NCI-H1092 (cell line): ENCODE data around the gene CACNA1G.

Source experiments
- DNase-seq: peaks from one replicate; lab custom pipeline; 2025; lab: John Stamatoyannopoulos, UW

The CACNA1G gene

DNA sequence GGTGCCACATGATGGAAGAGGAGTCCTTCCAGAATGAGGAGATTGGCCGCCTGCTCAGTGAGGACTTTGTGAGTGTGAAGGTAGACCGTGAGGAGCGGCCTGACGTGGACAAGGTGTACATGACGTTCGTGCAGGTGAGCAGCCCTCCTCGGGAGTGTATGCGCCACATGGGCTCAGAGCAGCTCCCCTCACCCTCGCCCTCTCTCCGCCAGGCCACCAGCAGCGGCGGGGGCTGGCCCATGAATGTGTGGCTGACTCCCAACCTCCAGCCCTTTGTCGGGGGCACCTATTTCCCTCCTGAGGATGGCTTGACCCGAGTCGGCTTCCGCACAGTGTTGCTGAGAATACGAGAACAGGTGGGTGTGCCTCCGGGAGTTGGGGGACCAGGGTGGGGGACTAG, 11.7 kb upstream of the CACNA1G start:
- no peak for DNase-seq

DNA sequence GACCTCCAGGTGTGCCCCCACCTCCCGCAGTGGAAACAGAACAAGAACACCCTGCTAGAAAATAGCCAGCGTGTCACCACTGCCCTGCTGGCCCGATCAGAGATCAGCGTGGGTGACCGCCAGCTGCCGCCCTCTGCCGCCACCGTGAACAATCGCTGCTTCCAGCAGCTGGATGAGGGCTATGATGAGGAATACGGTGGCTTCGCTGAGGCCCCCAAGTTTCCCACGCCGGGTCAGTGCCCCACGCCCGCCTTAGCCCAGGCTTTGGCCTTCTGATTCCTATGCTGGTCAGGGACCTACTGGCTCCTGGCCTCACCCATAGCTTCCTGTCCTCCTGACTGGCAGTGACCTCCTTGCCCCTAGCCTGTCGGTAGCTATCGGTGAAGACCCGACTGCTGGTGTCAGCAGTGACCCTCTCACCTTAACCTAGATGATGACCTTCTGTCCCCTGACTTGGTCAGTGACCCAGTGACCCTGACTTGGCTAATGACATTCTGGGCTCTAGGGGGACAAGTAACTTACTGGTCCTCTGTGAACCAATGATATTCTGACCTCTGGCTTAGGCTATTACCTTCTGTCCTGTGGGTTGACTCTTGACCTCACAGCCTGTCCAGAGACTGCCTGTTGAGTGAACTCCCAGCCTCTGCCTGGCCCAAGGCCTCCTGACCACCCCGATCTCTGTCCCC, 11.1 kb upstream of the CACNA1G start:
- no peak for DNase-seq

DNA sequence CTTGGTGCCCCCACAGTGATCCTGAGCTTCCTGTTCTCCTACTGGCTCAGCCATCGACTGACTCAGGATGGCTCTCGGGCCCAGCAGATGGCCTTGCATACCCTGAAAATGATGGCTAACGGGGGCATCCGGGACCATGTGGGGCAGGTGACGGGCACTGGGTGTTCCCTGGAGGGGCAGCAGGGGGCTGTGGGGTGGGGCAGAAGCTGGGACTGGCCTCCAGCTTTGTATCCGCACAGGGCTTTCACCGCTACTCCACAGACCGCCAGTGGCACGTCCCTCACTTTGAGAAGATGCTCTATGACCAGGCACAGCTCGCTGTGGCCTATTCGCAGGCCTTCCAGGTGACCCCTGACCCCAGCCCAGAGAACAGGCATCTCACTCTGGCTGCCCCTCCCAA, 10.5 kb upstream of the CACNA1G start:
- DNase-seq, result no peak

DNA sequence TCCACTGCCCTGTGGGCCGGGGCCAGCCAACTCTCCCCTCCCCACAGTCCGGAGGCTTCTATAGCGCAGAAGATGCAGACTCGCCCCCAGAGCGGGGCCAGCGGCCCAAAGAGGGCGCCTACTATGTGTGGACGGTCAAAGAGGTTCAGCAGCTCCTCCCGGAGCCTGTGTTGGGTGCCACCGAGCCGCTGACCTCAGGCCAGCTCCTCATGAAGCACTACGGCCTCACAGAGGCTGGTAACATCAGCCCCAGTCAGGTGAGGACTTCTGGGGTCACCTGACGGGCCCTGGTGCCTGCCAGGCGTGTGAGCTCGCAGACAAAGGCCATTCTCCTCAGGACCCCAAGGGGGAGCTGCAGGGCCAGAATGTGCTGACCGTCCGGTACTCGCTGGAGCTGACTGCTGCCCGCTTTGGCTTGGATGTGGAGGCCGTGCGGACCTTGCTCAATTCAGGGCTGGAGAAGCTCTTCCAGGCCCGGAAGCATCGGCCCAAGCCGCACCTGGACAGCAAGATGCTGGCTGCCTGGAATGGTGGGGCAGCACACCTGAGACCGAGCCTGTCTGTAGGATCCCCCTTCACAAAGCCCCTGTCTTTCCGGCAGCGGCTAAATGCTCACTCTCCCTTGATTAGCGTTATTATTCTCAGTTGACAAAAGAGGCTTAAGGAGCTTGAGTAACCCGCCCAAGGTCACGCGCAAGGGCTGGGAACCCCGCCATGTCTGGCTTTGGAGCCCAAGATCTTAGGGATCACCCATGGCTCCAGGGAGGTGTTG, 9.7 kb upstream of the CACNA1G start:
- DNase-seq, result peak; percentile 62

DNA sequence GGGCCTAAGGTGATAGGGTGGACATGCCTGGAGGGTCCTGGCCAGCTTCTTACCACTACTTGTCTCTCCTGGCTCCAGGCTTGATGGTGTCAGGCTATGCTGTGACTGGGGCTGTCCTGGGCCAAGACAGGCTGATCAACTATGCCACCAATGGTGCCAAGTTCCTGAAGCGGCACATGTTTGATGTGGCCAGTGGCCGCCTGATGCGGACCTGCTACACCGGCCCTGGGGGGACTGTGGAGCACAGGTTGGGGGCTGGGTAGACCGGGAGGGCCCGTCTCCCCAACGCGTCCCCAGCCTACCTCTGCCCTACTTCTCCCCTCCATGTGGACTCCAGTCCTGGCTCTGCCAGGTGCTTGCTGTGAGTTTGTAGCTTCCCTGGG, 9.1 kb upstream of the CACNA1G start:
- no peak for DNase-seq

DNA sequence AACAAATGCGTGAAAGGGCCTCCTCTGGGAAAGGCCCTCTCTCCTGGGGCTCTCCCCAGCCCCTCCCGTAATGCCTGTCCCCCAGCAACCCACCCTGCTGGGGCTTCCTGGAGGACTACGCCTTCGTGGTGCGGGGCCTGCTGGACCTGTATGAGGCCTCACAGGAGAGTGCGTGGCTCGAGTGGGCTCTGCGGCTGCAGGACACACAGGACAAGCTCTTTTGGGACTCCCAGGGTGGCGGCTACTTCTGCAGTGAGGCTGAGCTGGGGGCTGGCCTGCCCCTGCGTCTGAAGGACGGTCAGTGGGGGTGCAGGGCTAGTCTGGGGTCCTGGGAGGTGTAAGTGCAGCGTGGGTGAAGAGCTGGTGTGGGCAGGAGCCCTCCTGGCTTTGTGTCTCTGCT, 8.6 kb upstream of the CACNA1G start:
- no peak for DNase-seq

DNA sequence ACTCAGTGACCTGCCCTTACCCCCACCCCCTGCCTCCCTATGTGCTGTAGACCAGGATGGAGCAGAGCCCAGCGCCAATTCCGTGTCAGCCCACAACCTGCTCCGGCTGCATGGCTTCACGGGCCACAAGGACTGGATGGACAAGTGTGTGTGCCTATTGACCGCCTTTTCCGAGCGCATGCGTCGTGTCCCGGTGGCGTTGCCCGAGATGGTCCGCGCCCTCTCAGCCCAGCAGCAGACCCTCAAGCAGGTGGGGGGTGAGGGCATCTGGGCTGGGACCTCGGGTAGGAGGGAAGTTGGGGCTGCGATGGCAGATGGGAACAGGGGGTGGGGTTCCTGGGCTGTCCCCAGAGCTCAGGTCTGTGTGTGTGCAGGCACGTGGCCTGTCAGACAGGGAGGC, 6.3 kb upstream of the CACNA1G start:
- no peak for DNase-seq

DNA sequence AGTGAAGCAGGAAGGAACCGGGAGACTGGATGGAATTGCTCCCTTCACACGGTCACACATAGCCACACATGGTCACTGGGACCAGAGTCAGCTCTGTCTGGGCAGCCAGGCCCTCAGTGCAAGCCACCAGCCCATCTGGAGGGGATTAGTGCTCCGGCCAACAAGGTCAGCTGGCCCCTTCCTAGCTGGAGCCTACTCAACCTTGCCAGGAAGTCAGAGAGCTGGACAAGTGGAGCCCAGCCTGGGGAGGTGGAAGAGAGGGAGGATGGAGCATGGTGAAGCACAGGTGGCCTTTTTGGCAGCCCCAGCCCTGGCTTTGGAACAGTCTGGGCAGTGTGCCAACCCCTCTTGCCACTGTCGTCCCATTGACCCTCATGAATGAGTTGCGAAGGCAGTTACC, 3.7 kb upstream of the CACNA1G start:
- peak; percentile 83 for DNase-seq

DNA sequence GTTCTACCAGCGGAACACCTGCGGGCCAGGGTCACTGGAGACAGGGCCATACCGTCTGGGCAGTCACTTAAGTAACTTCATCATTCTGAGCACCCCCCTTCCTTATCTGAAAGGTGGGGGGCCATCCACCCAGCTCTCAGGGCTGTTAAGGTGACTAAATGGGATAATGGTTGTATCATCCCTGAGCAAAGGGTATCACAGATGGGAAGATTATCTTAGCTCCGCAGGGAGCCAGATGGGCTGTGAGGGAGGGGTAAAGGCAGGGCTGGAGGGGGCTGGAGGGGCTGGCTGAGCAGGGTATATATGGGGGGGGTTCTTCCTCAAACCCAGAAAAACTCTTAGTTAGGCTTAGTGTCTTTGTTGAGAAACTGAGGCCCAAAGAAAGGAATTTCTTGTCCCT, 2.9 kb upstream of the CACNA1G start:
- no peak for DNase-seq

DNA sequence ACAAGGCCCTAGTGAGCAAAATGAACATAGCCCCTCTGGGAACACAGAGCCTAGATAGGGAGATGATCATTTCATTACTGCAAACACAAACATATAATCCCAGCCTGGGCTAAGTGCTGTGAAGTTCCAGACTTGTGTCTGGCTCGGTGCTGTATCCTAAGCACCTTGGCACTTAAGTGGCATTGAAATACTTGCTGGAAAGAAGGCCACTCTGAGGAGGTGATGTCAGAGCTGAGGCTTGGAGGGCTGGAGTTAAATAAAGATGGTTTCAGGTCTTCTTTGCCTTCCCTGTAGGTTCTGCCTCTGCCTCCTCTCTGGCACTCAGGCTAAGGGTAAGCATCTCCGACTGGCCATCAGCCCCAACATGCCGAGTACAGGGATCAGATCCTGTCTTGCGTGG, 2.4 kb upstream of the CACNA1G start:
- no peak for DNase-seq

DNA sequence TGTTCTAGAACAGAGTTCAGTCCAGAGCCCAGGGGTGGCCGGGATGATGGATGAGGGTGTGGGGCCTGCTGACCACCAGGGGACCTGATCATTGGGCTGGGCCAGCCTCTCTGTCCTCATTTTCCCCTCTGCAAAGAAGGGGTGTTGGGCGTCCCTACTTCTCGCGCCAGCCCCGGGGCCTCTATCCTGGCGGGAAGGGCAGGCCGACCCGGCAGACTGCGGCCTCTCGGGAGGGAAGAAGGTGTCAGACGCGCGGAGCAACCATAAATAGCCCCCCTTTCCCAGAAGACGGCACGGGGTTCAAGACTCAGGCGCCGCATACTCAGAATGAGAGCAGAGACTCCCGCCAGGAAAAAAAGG, 2.0 kb upstream of the CACNA1G start:
- no peak for DNase-seq

DNA sequence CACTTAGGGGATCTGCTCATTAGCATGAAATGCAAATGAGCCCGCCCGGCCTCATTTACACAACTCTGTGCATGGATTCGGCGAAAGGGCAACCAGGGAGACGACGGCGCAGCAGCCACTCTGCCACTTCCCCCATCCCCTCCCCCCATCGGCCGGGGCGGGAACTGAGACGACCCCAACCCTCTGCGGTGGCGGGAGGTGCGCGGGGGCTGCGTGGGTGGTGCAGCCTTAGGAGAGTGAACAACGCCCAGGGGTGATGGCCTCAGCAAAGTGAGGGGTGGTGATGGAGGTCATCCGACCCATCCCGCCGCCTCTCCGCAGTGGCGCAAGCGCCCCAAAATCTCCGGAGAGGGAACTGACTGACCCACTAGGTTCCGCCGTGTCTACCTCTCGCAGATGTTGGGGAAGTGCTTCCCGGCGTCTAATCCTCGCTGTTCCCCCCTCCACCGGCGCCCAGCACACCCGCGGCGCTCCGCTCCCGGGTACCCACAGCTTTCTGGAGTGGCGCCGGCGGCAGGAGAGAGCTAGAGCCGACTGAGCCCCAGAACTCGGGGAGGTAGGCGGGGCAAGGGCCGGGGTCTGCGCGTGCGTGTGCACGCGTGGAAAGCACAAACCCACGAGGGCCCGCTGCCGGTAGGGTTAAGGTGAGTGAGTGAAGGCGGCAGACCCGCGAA, 1.4 kb upstream of the CACNA1G start:
- DNase-seq, result no peak

DNA sequence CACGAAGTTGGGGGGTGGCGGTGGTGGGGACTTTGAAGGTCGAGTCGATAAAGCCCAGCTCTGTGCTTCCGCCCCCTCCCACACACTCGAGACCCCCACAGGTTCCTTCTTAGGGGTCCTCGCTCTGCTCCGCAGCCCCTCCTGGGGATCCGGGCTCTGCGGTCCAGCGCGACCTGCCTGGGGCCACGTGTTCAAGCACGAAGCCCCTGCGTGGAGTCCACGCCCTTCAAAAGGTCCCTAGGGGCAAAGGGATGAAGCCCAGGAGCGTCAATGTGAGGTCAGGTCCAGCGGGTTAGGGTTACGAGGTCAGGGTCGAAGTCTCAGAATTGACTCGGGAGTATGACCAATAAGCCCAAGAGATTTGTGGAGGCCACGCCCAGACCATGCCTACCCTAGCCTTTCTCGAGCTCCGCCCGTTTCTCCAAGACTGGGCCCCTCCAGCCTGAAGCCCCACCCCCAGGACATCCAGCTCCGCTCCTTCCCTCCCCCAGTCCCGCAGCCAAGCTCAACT, 786 bp upstream of the CACNA1G start:
- no peak for DNase-seq

DNA sequence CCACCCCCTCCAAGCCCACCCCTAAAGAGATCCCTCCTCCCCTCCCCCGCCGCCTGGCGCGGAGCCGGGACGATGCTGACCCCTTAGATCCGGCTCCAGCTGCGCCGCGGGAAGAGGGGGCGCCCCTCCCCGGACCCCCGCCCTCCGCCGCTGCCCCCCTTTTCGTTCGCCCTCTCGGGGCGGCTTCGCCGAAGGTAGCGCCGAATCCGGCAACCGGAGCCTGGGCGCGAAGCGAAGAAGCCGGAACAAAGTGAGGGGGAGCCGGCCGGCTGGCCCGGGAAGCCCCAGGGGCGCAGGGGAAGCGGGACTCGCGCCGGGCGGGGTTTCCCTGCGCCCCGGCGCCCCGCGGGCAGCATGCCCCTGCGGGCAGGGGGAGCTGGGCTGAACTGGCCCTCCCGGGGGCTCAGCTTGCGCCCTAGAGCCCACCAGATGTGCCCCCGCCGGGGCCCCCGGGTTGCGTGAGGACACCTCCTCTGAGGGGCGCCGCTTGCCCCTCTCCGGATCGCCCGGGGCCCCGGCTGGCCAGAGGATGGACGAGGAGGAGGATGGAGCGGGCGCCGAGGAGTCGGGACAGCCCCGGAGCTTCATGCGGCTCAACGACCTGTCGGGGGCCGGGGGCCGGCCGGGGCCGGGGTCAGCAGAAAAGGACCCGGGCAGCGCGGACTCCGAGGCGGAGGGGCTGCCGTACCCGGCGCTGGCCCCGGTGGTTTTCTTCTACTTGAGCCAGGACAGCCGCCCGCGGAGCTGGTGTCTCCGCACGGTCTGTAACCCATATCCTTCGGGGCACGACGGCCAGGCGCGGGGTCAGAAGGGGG, 623 bp downstream of the CACNA1G start:
- no peak for DNase-seq

DNA sequence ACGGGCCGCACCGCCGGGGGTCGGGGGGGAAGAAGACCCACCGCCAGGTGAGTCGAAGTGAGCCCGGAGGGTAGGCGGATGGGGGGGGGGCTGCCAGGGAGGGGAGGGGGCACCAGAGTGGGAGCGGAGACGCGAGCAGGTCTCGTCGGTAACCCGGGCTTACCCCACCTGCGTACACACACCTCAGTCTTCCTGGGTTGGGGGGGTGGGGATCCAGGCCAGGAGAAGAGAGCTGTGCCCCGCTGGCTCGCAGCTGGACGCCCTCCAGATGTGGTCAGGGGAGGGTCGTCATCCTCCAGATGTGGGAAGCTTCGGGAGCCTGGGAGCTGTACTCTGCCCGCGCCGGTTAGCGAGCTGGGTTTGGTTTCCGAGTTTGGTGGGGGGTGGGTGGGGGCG, 1.2 kb downstream of the CACNA1G start:
- no peak for DNase-seq

DNA sequence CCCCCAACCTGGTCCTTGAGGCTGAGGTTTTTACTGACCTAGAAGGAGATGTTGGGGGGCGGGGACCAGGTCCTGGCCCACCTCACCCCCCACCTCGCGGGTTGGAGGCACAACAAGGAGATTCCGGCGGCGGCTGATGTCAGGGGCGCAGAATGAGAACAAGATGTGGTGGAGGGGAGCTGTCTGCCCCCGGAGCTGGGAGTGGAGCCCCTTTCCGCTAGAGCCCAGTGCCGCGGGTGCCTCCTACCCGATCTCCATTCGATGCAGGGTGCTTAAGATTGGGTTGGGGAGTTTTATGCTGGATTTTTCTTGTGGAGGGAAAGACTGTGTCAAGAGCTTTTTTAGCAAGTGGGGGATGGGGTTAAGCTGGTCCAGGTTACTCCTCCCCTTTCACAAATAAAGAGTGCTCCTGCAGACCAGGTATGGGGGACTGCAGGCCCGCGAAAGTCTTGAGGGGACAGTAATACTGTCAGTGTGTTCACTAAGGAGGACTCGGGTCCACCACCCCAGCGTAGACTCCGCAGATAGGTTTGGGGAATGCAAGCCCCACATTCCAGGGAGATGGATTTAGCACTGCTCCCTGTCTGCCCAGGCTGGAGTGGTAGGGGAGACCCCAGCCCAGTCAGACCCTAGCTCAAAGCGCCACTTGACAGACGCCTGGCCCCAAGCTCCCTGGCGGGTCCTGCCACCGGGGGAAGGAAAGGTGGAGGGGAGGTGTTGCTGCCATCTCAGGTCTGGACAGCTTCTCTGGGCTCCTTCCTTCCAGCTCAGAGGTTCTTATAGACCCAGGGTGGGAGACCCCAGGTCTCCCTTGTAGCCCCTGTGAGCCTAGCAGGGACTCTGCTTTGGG, 2.0 kb downstream of the CACNA1G start:
- no peak for DNase-seq

DNA sequence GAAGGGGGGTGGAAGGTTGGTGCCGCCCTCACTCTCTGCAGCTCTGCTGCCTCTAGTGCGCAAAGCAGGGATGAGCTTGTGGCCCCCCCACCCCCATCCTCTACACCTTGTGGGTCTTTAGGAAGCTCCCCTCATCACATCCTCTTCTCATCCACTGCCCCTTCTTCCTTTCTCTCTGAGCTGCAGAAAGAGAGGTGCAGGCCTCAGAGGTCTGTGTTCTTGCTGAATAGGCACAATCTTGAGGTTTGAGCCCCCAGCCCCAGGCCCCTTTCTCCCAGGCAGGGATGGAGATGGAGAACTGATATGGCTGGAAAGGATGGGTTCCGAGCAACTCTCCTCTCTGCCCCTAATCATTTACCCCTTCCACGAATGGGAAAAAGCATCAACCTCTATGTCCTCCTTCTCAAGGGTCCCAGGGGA, 2.6 kb downstream of the CACNA1G start:
- DNase-seq, result no peak

DNA sequence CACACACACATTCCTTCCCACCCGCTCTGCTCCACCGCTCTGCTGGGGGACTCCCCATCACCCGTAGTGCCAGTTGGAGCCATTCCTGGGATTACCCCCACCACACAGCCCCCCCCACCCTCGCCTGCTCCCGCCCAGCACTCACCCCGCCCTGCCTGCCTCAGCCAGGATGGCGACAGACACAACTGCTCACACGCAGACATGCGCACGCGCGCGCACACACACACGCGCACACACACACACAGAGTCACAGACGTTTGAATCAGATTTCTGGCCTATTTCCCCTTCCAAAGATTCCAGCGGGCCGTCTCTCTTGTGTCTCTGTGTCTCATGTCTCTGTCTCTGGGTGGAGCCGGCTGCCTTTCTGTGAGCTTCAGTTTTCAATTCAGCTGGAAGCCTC, 4.4 kb downstream of the CACNA1G start:
- DNase-seq, result no peak

DNA sequence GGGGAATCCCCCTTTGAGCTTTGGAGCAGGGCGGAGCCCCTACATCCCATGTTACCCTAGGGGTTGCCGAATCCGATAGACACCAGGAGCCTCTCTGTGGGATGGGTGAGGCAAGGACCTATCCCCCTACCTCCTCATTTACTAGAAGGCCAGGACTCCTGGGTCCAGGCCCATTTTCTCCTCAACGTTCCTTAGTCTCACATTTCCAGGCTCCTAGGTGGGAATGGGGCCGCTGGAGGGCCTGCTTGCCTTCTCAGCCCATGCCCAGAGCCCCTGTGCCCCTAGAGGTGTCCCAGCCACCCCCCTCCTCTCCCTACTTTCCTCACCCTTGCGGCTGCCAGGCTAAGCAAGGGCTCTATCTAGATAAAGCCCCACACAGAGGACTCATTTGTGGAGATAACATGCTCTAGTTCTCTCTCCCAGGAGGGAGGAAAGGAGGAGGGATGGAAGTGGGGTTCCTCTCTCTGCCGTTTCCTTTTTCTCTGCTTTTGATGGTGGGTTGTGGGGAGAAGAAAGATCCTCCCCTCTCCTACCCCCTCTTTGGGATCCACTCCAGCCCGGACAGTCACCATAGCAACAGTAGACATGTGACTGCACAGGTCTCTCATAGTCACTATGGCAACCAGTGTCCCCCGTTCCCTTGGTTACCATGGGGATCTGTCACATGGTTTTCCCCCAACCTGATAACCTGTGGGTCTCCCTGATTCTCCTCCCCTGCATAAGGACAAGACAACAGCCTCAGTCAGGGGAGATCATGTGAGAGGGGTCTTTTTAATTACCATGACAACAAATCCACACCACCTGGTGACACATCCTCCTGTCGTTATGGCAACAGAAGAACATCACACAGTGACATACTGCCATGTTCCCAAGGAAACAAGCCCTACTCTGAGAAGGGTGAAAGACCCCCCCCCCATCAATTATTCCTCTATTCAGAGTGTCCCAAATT, 5.2 kb downstream of the CACNA1G start:
- DNase-seq, result peak; percentile 45

DNA sequence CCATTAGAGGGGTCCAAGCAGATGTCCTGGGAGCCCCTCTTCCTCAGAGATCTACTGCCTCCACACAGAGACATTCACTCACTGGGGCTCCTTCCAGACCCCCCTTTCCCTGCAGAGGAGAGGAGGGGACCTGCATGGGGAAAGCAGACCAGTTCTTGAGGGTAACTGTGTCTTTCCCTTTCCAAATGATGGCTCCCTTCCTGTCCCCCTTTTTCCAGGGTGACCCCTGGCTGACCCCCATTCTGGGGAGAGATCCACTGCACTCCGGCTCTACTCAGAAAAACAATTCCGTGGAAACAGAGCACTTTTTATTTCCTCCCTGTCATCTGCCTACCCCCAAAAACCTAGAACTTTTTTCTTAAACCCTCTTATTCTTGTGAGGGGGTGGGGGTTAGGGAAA, 6.4 kb downstream of the CACNA1G start:
- DNase-seq, result no peak
